ENCODE data around the gene CCDC188.
"Not testable (repeated sequence)": the region's sequence is repeated elsewhere in the genome, so short reads cannot be mapped to it uniquely, and the experiment has no call there.

The CCDC188 gene

DNA sequence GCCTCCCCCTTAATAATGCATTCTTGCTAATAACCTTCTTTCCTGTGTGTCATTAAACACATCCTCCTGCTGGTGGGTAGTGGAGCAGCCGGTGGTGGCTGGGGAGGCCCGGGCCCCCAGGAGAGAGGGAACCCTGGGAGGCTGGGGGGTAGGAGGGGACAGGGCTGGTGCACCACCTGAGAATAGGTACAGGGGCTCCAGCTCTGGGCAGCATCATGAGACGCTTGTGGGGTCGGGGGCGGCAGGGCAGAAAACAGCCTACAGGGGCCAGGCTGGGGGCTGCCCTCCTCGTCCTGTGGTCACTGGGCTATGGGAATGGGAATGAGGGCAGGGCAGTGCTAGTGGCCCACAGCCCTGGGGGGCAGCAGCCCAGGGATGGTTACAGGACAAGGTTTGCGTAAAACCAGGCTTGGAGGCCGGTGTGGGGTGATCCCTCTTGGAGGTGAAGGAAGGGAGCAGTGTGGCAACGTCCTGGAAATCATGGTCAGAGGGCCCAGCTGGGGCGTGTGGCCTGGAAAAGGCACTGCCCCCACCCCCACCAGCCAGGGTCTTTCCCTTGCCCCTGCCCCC lies 18.5 kb upstream of the CCDC188 start:
- no peak for DNase-seq

DNA sequence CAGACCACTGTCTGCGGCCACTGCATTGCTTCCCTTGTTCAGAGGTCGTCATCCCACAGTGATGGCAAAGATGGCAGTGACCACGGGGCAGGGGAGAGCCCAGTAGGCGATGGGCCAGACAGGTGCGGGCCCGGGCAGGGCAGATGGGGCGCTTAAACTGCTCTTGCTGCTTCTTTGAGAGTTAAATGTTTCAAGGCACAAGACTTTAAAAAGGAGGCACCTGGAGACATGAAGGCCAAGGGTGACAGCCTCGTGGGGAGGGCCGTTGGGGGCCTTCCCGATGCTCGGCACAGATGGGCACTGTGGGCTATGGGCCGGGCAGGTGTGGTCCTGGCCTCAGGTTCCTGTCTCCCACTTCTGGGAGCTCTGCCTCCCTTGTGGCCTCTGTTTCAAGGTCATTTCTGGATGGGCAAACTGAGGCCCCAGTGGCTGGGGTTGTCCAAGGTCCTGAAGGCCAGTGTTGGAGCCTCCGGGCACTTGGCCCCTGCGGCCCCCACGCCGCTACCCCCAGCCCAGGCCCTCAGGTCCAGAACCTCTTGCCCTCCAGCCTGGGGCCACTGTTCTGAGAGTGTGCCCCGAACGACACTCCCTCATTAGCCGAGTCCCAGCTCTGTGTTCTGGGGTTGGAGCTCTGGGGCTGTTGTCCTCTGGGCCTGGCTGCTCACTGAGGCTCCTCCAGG lies 16.9 kb upstream of the CCDC188 start:
- DNase-seq = no peak

DNA sequence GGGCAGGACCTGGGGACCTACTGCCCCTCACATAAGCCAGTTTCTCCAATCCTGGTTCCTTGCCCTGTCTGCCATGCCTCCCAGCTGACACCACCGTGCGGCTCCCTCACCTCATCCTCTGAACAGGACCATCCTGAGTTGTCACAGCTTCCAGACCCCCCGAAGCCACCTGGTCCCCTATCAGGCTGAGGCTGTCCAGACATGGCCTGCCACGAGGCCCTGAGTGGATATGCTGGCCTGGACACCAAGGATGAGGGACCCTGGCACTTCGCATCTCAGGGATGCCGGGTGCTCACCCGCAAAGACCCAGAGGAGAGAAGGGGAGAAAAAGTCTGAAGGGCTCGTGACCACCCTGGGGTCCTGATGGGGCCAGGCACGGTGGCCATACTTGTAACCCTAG lies 15.8 kb upstream of the CCDC188 start:
- DNase-seq = no peak

- DNase-seq = no peak
Measured at GRCh38 chr22:20165913-20166312, 15.1 kb upstream of the CCDC188 start.

DNA sequence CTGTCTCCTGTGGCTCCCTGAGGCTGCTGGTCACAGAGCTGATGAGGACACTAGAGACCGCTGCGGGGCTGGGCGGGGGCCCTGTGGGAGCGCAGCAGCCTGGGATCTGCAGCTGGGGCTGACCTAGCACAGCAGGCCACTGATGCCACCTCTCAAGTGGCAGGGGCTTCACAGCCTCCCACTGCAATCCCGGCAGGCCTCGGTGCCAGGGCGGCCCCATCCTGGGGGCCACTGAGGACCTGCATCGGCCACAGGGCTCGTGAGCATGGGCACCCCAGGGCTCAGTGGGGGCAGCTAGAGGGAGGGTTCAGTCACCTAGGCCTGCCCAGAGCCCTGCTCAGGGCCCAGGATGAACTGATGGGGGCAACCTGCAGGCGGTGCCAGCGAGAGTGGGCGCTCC lies 14.6 kb upstream of the CCDC188 start:
- DNase-seq = no peak

- DNase-seq = no peak
Measured at GRCh38 chr22:20164863-20165262, 14.0 kb upstream of the CCDC188 start.

DNA sequence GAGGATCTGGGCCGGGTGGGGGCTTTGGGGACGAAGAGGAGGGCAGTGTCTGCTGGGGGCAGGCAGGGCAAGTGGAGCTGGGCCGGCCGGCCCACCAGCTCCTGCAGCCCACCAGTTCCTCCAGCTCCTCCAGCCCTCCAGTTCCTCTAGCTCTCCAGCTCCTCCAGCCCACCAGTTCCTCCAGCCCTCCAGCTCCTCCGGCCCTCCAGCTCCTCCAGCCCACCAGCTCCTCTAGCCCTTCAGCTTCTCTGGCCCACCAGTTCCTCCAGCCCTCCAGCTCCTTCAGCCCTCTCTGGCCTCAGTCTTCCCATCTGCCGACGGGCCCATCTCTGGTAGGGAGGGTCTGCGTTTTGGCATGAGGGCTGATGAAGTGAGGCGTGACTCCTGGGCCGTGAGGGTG lies 9.2 kb upstream of the CCDC188 start:
- DNase-seq = no peak

- not testable (repeated sequence) for DNase-seq
Measured at GRCh38 chr22:20159531-20159930, 8.7 kb upstream of the CCDC188 start.

GRCh38 chr22:20159076-20159475 lies 8.2 kb upstream of the CCDC188 start:
- no peak for DNase-seq

DNA sequence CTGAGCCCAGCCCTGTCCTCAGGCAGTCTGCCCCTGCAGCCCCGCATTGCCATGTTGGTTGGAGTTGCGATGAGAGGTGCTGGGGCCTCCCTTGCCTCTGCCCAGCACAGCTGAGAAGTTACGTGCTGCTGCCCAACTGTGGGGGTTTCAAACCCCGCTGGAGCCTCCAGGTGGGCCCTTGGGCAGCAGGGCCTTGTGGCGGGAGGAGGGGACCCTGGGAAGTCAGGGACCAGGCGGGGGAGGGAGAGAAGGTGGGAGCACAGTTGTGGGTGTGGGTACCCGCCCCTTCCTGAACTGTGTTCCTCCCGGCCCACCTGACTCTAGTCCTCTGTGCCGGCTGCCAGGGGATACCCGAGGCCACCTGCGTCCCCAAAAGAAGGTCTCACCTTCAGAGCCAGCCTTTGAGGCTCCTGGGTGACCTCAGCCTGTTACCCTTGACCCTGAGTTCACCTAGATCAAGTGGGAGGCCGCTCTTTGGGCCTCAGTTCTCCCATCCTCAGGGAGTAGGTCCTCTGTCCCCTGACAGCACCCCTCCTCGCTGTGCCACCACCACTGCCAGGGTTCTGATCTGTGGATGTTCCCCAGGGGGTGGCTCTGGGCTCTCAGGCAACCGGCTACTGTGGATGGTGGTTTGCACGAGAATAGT lies 7.7 kb upstream of the CCDC188 start:
- no peak for DNase-seq

DNA sequence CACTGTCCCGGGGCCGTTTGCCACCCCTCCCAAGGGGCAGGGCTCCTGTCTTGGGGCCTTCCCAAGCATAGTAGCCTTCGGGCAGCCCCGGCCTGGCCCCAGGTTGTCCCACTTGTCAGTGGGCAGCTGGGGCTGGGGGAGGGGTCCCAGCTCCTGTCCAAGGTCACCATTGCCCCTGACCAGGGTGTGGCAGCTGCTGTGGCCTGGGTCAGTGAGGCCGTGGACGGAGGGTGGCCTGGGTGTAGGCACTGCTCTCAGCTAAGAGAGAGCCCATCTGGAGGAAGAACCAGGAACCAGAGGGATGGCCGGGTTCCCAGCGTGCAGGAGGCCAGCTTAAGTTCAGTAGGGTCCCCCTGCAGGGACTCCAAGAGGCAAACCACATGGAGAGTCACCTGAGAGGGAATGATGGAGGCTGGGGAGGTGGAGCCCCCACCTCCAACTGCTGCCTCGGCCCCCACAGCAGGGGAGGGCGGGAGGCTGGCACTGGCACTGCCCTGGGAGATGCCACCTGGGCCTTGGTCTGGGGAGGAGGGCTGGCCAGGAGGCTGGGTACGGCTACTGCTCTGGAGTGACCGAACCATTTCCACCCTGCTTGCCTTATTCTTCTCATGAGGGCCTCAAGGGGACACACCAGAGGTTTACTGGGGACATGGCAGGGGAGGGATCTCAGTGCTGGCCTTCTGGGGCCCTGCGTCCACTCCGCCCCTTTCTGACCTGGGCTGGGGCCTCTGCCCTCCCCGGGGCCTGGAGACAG lies 6.8 kb upstream of the CCDC188 start:
- no peak for DNase-seq

GRCh38 chr22:20156611-20157429 lies 6.0 kb upstream of the CCDC188 start:
- DNase-seq = peak; percentile 60

GRCh38 chr22:20156042-20156389 lies 5.2 kb upstream of the CCDC188 start:
- DNase-seq = no peak

- DNase-seq = peak; percentile 94
Measured at GRCh38 chr22:20155330-20156041, 4.6 kb upstream of the CCDC188 start.

DNA sequence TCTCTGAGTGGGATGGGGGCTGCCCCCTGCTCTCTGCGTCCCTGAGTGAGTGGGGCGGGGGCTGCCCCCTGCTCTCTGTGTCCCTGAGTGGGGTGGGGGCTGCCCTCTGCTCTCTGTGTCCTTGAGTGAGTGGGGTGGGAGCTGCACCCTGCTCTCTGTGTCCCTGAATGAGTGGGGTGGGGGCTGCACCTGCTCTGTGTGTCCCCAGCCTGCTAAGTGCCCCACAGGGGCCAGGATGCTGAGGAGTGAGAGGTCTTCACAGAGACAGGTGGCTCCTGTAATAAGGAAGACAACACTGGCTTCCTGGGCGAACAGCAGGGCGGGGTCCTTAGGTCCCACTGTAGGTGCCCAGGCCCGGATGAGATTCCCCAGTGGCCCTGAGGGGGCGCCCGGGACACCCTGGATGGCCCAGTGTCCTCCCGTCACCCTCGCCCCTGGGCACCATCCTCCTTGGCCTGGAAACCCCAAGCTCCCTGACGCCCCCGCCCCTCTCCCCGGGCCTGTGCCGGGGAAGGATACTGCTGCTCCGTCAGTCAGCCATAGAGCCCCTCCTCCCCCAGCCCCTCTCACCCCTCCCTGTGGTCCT lies 3.8 kb upstream of the CCDC188 start:
- DNase-seq = peak; percentile 77

GRCh38 chr22:20153945-20154344 lies 3.1 kb upstream of the CCDC188 start:
- DNase-seq = no peak

DNA sequence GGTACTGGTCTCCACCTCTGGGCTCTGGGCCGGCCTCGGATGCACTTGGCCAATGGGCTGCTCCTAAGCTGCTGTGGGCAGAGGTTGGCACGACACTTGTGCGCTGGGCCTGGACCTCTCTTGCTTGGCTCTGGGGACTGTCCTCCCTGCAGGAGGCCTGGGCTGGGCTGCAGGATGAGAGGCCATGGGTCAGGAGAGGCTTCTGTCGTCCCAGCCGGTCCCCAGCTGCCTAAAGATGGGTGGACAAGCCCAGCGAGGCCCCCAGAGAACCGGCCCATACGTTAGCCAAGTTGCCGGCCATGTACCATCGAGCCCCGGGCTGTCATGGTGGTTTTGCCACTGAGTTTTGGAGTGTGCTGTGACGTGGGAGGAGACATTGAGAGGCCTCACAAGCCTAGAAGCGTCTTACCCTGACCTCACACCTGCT lies 1.6 kb upstream of the CCDC188 start:
- no peak for DNase-seq

GRCh38 chr22:20151276-20151588 lies 377 bp upstream of the CCDC188 start:
- no peak for DNase-seq

- no peak for DNase-seq
Measured at GRCh38 chr22:20149257-20150250, 1.3 kb downstream of the CCDC188 start.

- no peak for DNase-seq
Measured at GRCh38 chr22:20148414-20148813, 2.4 kb downstream of the CCDC188 start.

Data from NCI-H146 (cell line).